K562 (cell line): Measurements from ENCODE around the gene DPAGT1. TPM values are rescaled to one million over a fixed set of nuclear protein-coding genes. Genes with fewer than 3 reads are reported as not detected.

Experiments used
- ATF7 ChIP-seq: fragments of 450-650 bp; IDR thresholded peaks from 2 replicates; pipeline ENCODE4 v1.7.1; 2014; ENCODE audit warnings: mild to moderate bottlenecking, moderate library complexity
- CHD1 ChIP-seq: fragments of 200-600 bp; sonication (generic); IDR thresholded peaks from one replicate; pipeline ENCODE4 v1.6.1; 2012; ENCODE audit warnings: mild to moderate bottlenecking, moderate library complexity, low read length, inconsistent platforms
- GABPB1 ChIP-seq: sonication (generic); formaldehyde crosslinking; IDR thresholded peaks from 2 replicates; pipeline ENCODE4 v1.8.0; 2022; ENCODE audit warnings: mild to moderate bottlenecking, missing genetic modification reagents
- HDAC1 ChIP-seq, 2 experiments: fragments of 450-650 bp; IDR thresholded peaks; 2 replicates each; pipeline ENCODE4 v1.6.1; 2016 to 2017; ENCODE audit warnings: inconsistent platforms in 1 of 2, mild to moderate bottlenecking in 1 of 2, moderate library complexity in 1 of 2
- JUND ChIP-seq, 2 experiments: IDR thresholded peaks; 2 replicates in 1 of 2; 3 replicates in 1 of 2; pipeline ENCODE4 v1.6.1; 2011; ENCODE audit warnings: borderline replicate concordance in 2 of 2, low read depth in 2 of 2, low read length in 2 of 2, improper control_type of control experiment in 1 of 2, missing biosample characterization in 1 of 2, missing genetic modification characterization in 1 of 2, missing genetic modification reagents in 1 of 2
- NR2C2 ChIP-seq, 2 experiments: fragments of 200-800 bp in 1 of 2; sonication (Bioruptor generic) in 1 of 2; sonication (generic) in 1 of 2; formaldehyde crosslinking in 1 of 2; IDR thresholded peaks; 2 replicates each; pipeline versions ENCODE4 v1.6.1 to v1.8.0; 2016 to 2022; ENCODE audit warnings: mild to moderate bottlenecking in 1 of 2, missing compliant biosample characterization in 1 of 2, missing genetic modification characterization in 1 of 2, missing genetic modification reagents in 1 of 2
- SMARCA4 ChIP-seq: fragments of 450-650 bp; IDR thresholded peaks from 2 replicates; pipeline ENCODE4 v1.6.1; 2016
- SP1 ChIP-seq: sonication (generic); formaldehyde crosslinking; IDR thresholded peaks from 2 replicates; pipeline ENCODE4 v1.8.1; 2022; ENCODE audit warnings: mild to moderate bottlenecking, missing genetic modification reagents
- SREBF1 ChIP-seq: fragments of 150-350 bp; IDR thresholded peaks from 2 replicates; pipeline ENCODE4 v1.6.1; 2014; ENCODE audit warnings: antibody characterized with exemption, low read depth, low read length, borderline replicate concordance
- ZNF77 ChIP-seq: fragments of 250-450 bp; sonication (Bioruptor Pico); IDR thresholded peaks from 2 replicates; pipeline ENCODE4 v1.5.0; 2020
- polyA plus RNA-seq, 8 experiments: library from polyadenylated mRNA; depleted of rRNA in 4 of 8; stranded (reverse) in 5 of 8; unstranded in 3 of 8; fragments of >200 nt; fragmentation: Nextera tagmentation in 2 of 8; fragmentation: Illumina TruSeq in 1 of 8; extraction: Ambion mirVana in 2 of 8; extraction: Trizol in 1 of 8; gene quantifications; 2 replicates each; pipeline versions ENCODE4 v1.2.1 to v1.2.3, GENCODE V29; 2011 to 2014; ENCODE audit warnings: inconsistent platforms in 1 of 8, missing spikeins in 1 of 8
- total RNA-seq, 7 experiments: library from RNA; depleted of rRNA in 6 of 7; stranded (reverse); fragments of >200 nt in 6 of 7; fragmentation: Illumina TruSeq in 2 of 7; extraction: Trizol in 2 of 7; gene quantifications; 2 replicates each; pipeline versions ENCODE4 v1.2.1 to v1.2.3, GENCODE V29; 2011 to 2021; ENCODE audit warnings: low replicate concordance in 1 of 7
- TF ChIP-seq, protein P1 (sequence below), 2 experiments: fragments of 450-650 bp; conservative IDR thresholded peaks; 2 replicates each; pipeline ENCODE4 v1.6.1; 2017; ENCODE audit warnings: mild to moderate bottlenecking in 2 of 2, moderate library complexity in 2 of 2
- TF ChIP-seq, protein P2 (sequence below): sonication (generic); formaldehyde crosslinking; IDR thresholded peaks from 2 replicates; pipeline ENCODE4 v1.8.0; 2022; ENCODE audit warnings: missing genetic modification reagents, mild to moderate bottlenecking, borderline replicate concordance
- TF ChIP-seq, protein P3 (sequence below), 3 experiments: fragments of 200-800 bp in 1 of 3; fragments of 250-450 bp in 1 of 3; fragments of 450-650 bp in 1 of 3; sonication (Bioruptor Pico) in 1 of 3; sonication (Bioruptor generic) in 1 of 3; formaldehyde crosslinking in 1 of 3; IDR thresholded peaks; 2 replicates each; pipeline versions ENCODE4 v1.6.1 to v1.8.0; 2016 to 2022; ENCODE audit warnings: mild to moderate bottlenecking in 2 of 3, missing genetic modification characterization in 2 of 3, missing compliant biosample characterization in 1 of 3, moderate library complexity in 1 of 3
- TF ChIP-seq, protein P4 (sequence below): fragments of 250-450 bp; sonication (Bioruptor Pico); IDR thresholded peaks from 2 replicates; pipeline ENCODE4 v1.8.0; 2021; ENCODE audit warnings: borderline replicate concordance, mild to moderate bottlenecking, moderate library complexity; ENCODE audit not compliant: poor library complexity, severe bottlenecking

DPAGT1 gene
- total and polyA plus RNA-seq, 9 of the 15 experiments (the other 6 are each of a cell fraction or from before 2014, with no cell fraction given), result 29.9 to 135 (median 85.0) TPM

DNA sequence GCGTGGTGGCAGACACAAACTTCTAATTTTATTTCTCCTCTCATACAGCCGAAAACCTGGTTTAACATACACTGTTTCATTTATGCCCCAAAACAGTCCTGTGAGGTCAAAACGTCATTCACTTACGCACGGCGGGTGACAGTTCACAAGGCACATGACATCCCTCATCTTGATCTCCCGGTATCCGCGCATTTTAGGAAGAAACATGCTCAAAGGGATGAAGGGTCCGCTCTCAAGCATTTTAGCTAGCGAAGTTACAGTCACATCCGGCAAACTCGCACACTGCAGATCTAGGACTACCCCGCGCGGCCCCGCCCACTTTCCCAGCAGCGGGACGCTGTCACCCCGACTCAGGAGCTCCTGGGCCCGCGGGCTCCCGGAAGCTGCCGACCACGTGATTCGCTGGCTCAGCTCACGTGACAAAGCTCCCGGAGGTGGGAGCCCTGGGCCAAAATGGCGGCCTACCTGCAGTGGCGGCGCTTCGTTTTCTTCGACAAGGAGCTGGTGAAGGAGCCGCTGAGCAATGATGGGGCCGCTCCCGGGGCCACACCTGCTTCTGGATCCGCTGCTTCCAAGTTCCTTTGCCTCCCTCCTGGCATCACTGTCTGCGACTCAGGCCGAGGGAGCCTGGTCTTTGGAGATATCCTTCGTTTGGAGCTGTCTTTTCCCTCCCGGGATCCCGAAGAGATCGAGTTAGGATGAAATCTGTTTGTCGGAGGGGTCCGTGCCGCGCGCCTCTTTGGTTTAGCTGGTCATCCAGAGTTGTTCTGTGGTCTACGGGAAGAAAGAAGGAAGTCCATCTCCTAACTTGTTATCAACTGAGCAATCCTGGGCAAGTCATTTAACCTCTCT, 34.1 kb downstream of the DPAGT1 start, which contains the start of gene VPS11 (continued):
- TF ChIP-seq, protein P1, sequence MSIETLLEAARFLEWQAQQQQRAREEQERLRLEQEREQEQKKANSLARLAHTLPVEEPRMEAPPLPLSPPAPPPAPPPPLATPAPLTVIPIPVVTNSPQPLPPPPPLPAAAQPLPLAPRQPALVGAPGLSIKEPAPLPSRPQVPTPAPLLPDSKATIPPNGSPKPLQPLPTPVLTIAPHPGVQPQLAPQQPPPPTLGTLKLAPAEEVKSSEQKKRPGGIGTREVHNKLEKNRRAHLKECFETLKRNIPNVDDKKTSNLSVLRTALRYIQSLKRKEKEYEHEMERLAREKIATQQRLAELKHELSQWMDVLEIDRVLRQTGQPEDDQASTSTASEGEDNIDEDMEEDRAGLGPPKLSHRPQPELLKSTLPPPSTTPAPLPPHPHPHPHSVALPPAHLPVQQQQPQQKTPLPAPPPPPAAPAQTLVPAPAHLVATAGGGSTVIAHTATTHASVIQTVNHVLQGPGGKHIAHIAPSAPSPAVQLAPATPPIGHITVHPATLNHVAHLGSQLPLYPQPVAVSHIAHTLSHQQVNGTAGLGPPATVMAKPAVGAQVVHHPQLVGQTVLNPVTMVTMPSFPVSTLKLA (conservative IDR thresholded peaks at IDR 0.05), result peak; percentile 95 to 98
- TF ChIP-seq, protein P2, sequence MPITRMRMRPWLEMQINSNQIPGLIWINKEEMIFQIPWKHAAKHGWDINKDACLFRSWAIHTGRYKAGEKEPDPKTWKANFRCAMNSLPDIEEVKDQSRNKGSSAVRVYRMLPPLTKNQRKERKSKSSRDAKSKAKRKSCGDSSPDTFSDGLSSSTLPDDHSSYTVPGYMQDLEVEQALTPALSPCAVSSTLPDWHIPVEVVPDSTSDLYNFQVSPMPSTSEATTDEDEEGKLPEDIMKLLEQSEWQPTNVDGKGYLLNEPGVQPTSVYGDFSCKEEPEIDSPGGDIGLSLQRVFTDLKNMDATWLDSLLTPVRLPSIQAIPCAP, result no peak
- TF ChIP-seq CHD1 (peak; percentile 37), SREBF1 (peak; percentile 60; the same call in 1 of the 2 replicates), ATF7 (peak; percentile 73), SP1 (peak; percentile 71), HDAC1 (IDR thresholded peaks at IDR 0.05) (peak in 1 of 2 experiments; percentile 95; a peak in 2 of 4 replicates), SMARCA4 (no peak), GABPB1 (peak; percentile 86), JUND (IDR thresholded peaks at IDR 0.05; ENCODE audit: borderline replicate concordance, low read depth, low read length) (peak; percentile 40; the same call in 1 of the 2 replicates), JUND (tag; IDR thresholded peaks at IDR 0.05; ENCODE audit: borderline replicate concordance, low read depth, low read length) (0 out of 3 replicates have a peak, but pooled peaks have one; percentile 14), NR2C2 (CRISPR knock-in tag; IDR thresholded peaks at IDR 0.05) (no peak), NR2C2 (tag; IDR thresholded peaks at IDR 0.05) (peak; percentile 95), ZNF77 (CRISPR knock-in tag) (no peak)
- TF ChIP-seq, protein P3, sequence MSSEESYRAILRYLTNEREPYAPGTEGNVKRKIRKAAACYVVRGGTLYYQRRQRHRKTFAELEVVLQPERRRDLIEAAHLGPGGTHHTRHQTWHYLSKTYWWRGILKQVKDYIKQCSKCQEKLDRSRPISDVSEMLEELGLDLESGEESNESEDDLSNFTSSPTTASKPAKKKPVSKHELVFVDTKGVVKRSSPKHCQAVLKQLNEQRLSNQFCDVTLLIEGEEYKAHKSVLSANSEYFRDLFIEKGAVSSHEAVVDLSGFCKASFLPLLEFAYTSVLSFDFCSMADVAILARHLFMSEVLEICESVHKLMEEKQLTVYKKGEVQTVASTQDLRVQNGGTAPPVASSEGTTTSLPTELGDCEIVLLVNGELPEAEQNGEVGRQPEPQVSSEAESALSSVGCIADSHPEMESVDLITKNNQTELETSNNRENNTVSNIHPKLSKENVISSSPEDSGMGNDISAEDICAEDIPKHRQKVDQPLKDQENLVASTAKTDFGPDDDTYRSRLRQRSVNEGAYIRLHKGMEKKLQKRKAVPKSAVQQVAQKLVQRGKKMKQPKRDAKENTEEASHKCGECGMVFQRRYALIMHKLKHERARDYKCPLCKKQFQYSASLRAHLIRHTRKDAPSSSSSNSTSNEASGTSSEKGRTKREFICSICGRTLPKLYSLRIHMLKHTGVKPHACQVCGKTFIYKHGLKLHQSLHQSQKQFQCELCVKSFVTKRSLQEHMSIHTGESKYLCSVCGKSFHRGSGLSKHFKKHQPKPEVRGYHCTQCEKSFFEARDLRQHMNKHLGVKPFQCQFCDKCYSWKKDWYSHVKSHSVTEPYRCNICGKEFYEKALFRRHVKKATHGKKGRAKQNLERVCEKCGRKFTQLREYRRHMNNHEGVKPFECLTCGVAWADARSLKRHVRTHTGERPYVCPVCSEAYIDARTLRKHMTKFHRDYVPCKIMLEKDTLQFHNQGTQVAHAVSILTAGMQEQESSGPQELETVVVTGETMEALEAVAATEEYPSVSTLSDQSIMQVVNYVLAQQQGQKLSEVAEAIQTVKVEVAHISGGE (CRISPR knock-in tag; IDR thresholded peaks at IDR 0.05), result peak in 1 of 3 experiments; percentile 76; a peak in 2 of 6 replicates
- TF ChIP-seq, protein P4, sequence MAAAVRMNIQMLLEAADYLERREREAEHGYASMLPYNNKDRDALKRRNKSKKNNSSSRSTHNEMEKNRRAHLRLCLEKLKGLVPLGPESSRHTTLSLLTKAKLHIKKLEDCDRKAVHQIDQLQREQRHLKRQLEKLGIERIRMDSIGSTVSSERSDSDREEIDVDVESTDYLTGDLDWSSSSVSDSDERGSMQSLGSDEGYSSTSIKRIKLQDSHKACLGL, result peak; percentile 67
